HepG2 (cell line): Measurements from ENCODE around the gene PRR11. TPM values are rescaled to one million over a fixed set of nuclear protein-coding genes. Genes with fewer than 3 reads are reported as not detected.

Source experiments
- AHDC1 ChIP-seq: sonication (generic); formaldehyde crosslinking; IDR thresholded peaks from 2 replicates; pipeline ENCODE4 v1.5.1; 2020; ENCODE audit warnings: mild to moderate bottlenecking, missing genetic modification reagents, borderline replicate concordance
- ATM ChIP-seq: fragments of 450-650 bp; IDR thresholded peaks from 2 replicates; pipeline ENCODE4 v1.7.1; 2017; ENCODE audit warnings: mild to moderate bottlenecking, borderline replicate concordance
- CCDC6 ChIP-seq: sonication (generic); formaldehyde crosslinking; IDR thresholded peaks from 2 replicates; pipeline ENCODE4 v1.8.1; 2022; ENCODE audit warnings: mild to moderate bottlenecking, missing genetic modification reagents, moderate library complexity
- HOXA7 ChIP-seq: sonication (generic); formaldehyde crosslinking; IDR thresholded peaks from 2 replicates; pipeline ENCODE4 v1.8.1; 2022; ENCODE audit warnings: mild to moderate bottlenecking, missing genetic modification reagents, moderate library complexity
- MIER2 ChIP-seq: IDR thresholded peaks from 2 replicates; pipeline ENCODE4 v1.6.1; 2016; ENCODE audit warnings: missing biosample characterization, missing genetic modification reagents
- SMARCC2 ChIP-seq: fragments of 450-650 bp; IDR thresholded peaks from 2 replicates; pipeline ENCODE4 v1.6.1; 2017; ENCODE audit warnings: antibody characterized with exemption, mild to moderate bottlenecking
- TAF15 ChIP-seq: fragments of 200-400 bp; formaldehyde crosslinking; IDR thresholded peaks from one replicate; pipeline ENCODE4 v1.6.1; 2018; ENCODE audit warnings: mild to moderate bottlenecking, low read depth, low read length; ENCODE audit not compliant: poor library complexity, severe bottlenecking
- TFE3 ChIP-seq: IDR thresholded peaks from 2 replicates; pipeline ENCODE4 v1.6.1; 2016
- WIZ ChIP-seq: sonication (generic); formaldehyde crosslinking; IDR thresholded peaks from 2 replicates; pipeline ENCODE4 v1.5.1; 2020; ENCODE audit warnings: mild to moderate bottlenecking, missing genetic modification reagents
- ZNF616 ChIP-seq: sonication (generic); formaldehyde crosslinking; IDR thresholded peaks from 2 replicates; pipeline ENCODE4 v1.5.0; 2020; ENCODE audit warnings: low read depth, mild to moderate bottlenecking, missing genetic modification reagents
- ZNF761 ChIP-seq: sonication (generic); formaldehyde crosslinking; conservative IDR thresholded peaks from 2 replicates; pipeline ENCODE4 v1.4.0; 2020; ENCODE audit warnings: mild to moderate bottlenecking, missing genetic modification reagents
- ZNF816 ChIP-seq: sonication (generic); formaldehyde crosslinking; IDR thresholded peaks from 2 replicates; pipeline ENCODE4 v1.8.0; 2022; ENCODE audit warnings: missing genetic modification reagents, mild to moderate bottlenecking, borderline replicate concordance
- polyA plus RNA-seq, 8 experiments: library from polyadenylated mRNA; depleted of rRNA in 3 of 8; stranded (reverse) in 7 of 8; unstranded in 1 of 8; fragments of >200 nt; fragmentation: Illumina TruSeq in 4 of 8; extraction: Trizol in 4 of 8; gene quantifications; 2 replicates each; pipeline versions ENCODE4 v1.2.1 to v1.2.3, GENCODE V29; 2011 to 2016; ENCODE audit warnings: low read depth in 4 of 8, missing spikeins in 1 of 8, mixed read lengths in 1 of 8; ENCODE audit not compliant: insufficient read depth in 1 of 8
- total RNA-seq, 5 experiments: library from RNA; depleted of rRNA; stranded (reverse); fragments of >200 nt; fragmentation: Illumina TruSeq; extraction: Trizol; gene quantifications; 2 replicates each; pipeline ENCODE4 v1.2.3, GENCODE V29; 2016; ENCODE audit warnings: low read depth in 1 of 5
- TF ChIP-seq, protein P1 (sequence below): sonication (generic); formaldehyde crosslinking; IDR thresholded peaks from 2 replicates; pipeline ENCODE4 v1.8.1; 2023; ENCODE audit warnings: missing genetic modification reagents, inconsistent platforms, borderline replicate concordance
- TF ChIP-seq, protein P2 (sequence below): sonication (generic); formaldehyde crosslinking; IDR thresholded peaks from 2 replicates; pipeline ENCODE4 v1.4.0; 2020; ENCODE audit warnings: missing genetic modification reagents, borderline replicate concordance

The PRR11 gene
- total and polyA plus RNA-seq, 2 of the 13 experiments (the other 11 are each of a cell fraction or from before 2014, with no cell fraction given): 35.7 to 39.2 TPM

DNA sequence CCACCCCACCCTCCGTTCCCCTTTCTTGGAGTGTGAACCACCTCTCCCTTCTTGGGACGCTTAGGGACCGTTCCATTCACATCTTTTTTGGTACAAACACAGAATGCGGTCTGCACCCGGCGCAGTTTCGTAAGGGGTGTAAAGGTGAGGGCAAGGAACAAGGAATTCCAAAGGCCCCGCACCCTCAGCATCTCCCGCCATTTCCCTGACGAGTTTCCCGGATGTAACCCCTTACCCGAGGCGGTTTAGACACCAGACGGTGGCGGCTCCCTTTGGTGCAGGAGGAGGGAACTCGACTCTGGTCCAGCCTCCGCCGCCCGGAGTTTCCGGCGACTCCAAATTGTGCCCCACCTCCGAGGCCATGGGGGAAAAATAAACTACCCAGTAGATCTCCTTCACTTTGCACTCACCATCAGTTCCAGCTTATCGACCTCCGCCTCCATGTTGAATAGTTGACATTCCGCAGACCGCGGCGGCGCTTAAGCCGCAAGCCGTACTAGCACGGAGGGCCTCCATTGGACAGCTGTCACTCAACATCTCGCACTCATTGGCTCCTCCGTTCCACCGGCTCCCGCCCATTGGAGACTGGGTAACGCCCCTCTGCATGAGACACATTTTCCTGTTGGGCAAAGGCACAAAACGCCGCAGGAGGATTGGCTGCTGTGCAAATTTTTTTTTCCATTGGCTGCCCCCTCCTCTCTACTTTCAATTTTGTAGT, 666 bp upstream of the PRR11 start, which contains the start of gene SKA2 (continued):
- TF ChIP-seq, protein P1, sequence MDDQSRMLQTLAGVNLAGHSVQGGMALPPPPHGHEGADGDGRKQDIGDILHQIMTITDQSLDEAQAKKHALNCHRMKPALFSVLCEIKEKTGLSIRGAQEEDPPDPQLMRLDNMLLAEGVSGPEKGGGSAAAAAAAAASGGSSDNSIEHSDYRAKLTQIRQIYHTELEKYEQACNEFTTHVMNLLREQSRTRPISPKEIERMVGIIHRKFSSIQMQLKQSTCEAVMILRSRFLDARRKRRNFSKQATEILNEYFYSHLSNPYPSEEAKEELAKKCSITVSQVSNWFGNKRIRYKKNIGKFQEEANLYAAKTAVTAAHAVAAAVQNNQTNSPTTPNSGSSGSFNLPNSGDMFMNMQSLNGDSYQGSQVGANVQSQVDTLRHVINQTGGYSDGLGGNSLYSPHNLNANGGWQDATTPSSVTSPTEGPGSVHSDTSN (CRISPR knock-in tag): no peak
- TF ChIP-seq SMARCC2 (no peak), ZNF816 (CRISPR knock-in tag) (no peak), AHDC1 (CRISPR knock-in tag) (no peak; the same call in 1 of the 2 replicates), HOXA7 (CRISPR knock-in tag) (no peak), TFE3 (CRISPR knock-in tag) (peak; percentile 49), CCDC6 (CRISPR knock-in tag) (peak; percentile 65; the same call in 1 of the 2 replicates), ZNF616 (CRISPR knock-in tag) (no peak), ZNF761 (CRISPR knock-in tag) (no peak; the same call in 1 of the 2 replicates), TAF15 (no peak), WIZ (CRISPR knock-in tag) (peak; percentile 45; the same call in 1 of the 2 replicates), MIER2 (CRISPR knock-in tag) (no peak), ATM (no peak)
- TF ChIP-seq, protein P2, sequence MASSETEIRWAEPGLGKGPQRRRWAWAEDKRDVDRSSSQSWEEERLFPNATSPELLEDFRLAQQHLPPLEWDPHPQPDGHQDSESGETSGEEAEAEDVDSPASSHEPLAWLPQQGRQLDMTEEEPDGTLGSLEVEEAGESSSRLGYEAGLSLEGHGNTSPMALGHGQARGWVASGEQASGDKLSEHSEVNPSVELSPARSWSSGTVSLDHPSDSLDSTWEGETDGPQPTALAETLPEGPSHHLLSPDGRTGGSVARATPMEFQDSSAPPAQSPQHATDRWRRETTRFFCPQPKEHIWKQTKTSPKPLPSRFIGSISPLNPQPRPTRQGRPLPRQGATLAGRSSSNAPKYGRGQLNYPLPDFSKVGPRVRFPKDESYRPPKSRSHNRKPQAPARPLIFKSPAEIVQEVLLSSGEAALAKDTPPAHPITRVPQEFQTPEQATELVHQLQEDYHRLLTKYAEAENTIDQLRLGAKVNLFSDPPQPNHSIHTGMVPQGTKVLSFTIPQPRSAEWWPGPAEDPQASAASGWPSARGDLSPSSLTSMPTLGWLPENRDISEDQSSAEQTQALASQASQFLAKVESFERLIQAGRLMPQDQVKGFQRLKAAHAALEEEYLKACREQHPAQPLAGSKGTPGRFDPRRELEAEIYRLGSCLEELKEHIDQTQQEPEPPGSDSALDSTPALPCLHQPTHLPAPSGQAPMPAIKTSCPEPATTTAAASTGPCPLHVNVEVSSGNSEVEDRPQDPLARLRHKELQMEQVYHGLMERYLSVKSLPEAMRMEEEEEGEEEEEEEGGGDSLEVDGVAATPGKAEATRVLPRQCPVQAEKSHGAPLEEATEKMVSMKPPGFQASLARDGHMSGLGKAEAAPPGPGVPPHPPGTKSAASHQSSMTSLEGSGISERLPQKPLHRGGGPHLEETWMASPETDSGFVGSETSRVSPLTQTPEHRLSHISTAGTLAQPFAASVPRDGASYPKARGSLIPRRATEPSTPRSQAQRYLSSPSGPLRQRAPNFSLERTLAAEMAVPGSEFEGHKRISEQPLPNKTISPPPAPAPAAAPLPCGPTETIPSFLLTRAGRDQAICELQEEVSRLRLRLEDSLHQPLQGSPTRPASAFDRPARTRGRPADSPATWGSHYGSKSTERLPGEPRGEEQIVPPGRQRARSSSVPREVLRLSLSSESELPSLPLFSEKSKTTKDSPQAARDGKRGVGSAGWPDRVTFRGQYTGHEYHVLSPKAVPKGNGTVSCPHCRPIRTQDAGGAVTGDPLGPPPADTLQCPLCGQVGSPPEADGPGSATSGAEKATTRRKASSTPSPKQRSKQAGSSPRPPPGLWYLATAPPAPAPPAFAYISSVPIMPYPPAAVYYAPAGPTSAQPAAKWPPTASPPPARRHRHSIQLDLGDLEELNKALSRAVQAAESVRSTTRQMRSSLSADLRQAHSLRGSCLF (CRISPR knock-in tag): no peak
